ENCODE data around the gene FRMD5. TPM values are rescaled to one million over a fixed set of nuclear protein-coding genes. Genes with fewer than 3 reads are reported as not detected.
"Not testable (repeated sequence)": the region's sequence is repeated elsewhere in the genome, so short reads cannot be mapped to it uniquely, and the experiment has no call there.

Gene FRMD5
- total RNA-seq, 2 donors from 2014 or later = 3.6 to 7.0 TPM

GRCh38 chr15:43828061-43828657, 366.9 kb downstream of the FRMD5 start:
- H3K27ac ChIP-seq (ENCODE audit: low read depth, low read length) = no peak overlapping the region
- DNase-seq = no peak
- Mint-ChIP-seq H3K9me3 (peaks cover 4% of the 10 kb centered on the region), H3K4me1 (no peaks in the 10 kb centered on the region), H3K27me3 (ENCODE audit: insufficient read depth) (peaks cover 3% of the 10 kb centered on the region), H3K4me3 (peak overlapping the region; percentile 69), H3K27ac (no peak overlapping the region), H3K36me3 (ENCODE audit: low read depth) (peaks cover 14% of the 10 kb centered on the region)
- WGBS, 2 experiments (ENCODE audit: insufficient coverage in 1 of 2, insufficient read length in 1 of 2) = 90 to 95% methylated on average over 3 to 4 of the region's 6 CpGs
- H3K36me3 ChIP-seq (ENCODE audit: control insufficient read depth, insufficient read depth, low read length) = peaks cover 9% of the 10 kb centered on the region
- no peaks in the 10 kb centered on the region for H3K27me3 ChIP-seq (ENCODE audit: control insufficient read depth, insufficient read depth, low read length, poor library complexity, severe bottlenecking)
- H3K9me3 ChIP-seq (ENCODE audit: control insufficient read depth, low read length) = peaks cover 7% of the 10 kb centered on the region
- no peak overlapping the region for H3K9ac ChIP-seq (ENCODE audit: extremely low read depth, low read length, poor library complexity, severe bottlenecking)
- H3K4me3 ChIP-seq (ENCODE audit: low read length) = peak overlapping the region; percentile 73
- no peaks in the 10 kb centered on the region for H3K4me1 ChIP-seq (ENCODE audit: control insufficient read depth, insufficient read depth, low read length)
- TF ChIP-seq CTCF (conservative IDR thresholded peaks at IDR 0.05) = no peak

- Histone ChIP-seq H3K4me3 (ENCODE audit: low read length) (peak within 1 kb of the TSS; percentile 73), H3K9me3 (ENCODE audit: control insufficient read depth, low read length) (peaks cover 7% of the 10 kb centered on the region), H3K4me1 (ENCODE audit: control insufficient read depth, insufficient read depth, low read length) (no peaks in the 10 kb centered on the region), H3K27me3 (ENCODE audit: control insufficient read depth, insufficient read depth, low read length, poor library complexity, severe bottlenecking) (no peaks in the 10 kb centered on the region), H3K27ac (ENCODE audit: low read depth, low read length) (no peak within 1 kb of the TSS), H3K36me3 (ENCODE audit: control insufficient read depth, insufficient read depth, low read length) (peaks cover 12% of the 10 kb centered on the region), H3K9ac (ENCODE audit: extremely low read depth, low read length, poor library complexity, severe bottlenecking) (peak within 1 kb of the TSS; percentile 41)
- H3K9me3 Mint-ChIP-seq = peaks cover 4% of the 10 kb centered on the region
- 18 to 34% methylated on average over 22 to 48 of the region's 48 CpGs for WGBS, 2 experiments (ENCODE audit: insufficient coverage in 1 of 2, insufficient read length in 1 of 2)
- H3K27me3 Mint-ChIP-seq (ENCODE audit: insufficient read depth) = peaks cover 3% of the 10 kb centered on the region
- H3K27ac Mint-ChIP-seq = peak within 1 kb of the TSS; percentile 84
- H3K4me3 Mint-ChIP-seq = peak within 1 kb of the TSS; percentile 69
- H3K36me3 Mint-ChIP-seq (ENCODE audit: low read depth) = peaks cover 13% of the 10 kb centered on the region
- peak; percentile 93 for DNase-seq
- H3K4me1 Mint-ChIP-seq = no peaks in the 10 kb centered on the region
- TF ChIP-seq CTCF (conservative IDR thresholded peaks at IDR 0.05) = no peak
These were observed 368.3 kb downstream of the FRMD5 start, which contains the start of gene WDR76 for GRCh38 chr15:43826508-43827341. Gene WDR76 (plus strand): TSS chr15:43827002. CDS start chr15:43827033, 31 bp downstream.

GRCh38 chr15:43826029-43826507, 369.0 kb downstream of the FRMD5 start:
- Histone ChIP-seq H3K27ac (ENCODE audit: low read depth, low read length) (no peak overlapping the region), H3K4me1 (ENCODE audit: control insufficient read depth, insufficient read depth, low read length) (no peaks in the 10 kb centered on the region), H3K4me3 (ENCODE audit: low read length) (peak overlapping the region; percentile 73), H3K9me3 (ENCODE audit: control insufficient read depth, low read length) (peaks cover 7% of the 10 kb centered on the region), H3K27me3 (ENCODE audit: control insufficient read depth, insufficient read depth, low read length, poor library complexity, severe bottlenecking) (no peaks in the 10 kb centered on the region), H3K9ac (ENCODE audit: extremely low read depth, low read length, poor library complexity, severe bottlenecking) (no peak overlapping the region), H3K36me3 (ENCODE audit: control insufficient read depth, insufficient read depth, low read length) (peaks cover 12% of the 10 kb centered on the region)
- no peaks in the 10 kb centered on the region for H3K4me1 Mint-ChIP-seq
- H3K27me3 Mint-ChIP-seq (ENCODE audit: insufficient read depth) = peaks cover 3% of the 10 kb centered on the region
- no peak for TF ChIP-seq CTCF (conservative IDR thresholded peaks at IDR 0.05)
- WGBS, 2 experiments (ENCODE audit: insufficient coverage in 1 of 2, insufficient read length in 1 of 2) = 98 to 100% methylated on average over 5 to 11 of the region's 11 CpGs
- no peak overlapping the region for H3K27ac Mint-ChIP-seq
- peaks cover 4% of the 10 kb centered on the region for H3K9me3 Mint-ChIP-seq
- no peak for DNase-seq
- H3K36me3 Mint-ChIP-seq (ENCODE audit: low read depth) = peaks cover 17% of the 10 kb centered on the region
- peak overlapping the region; percentile 69 for H3K4me3 Mint-ChIP-seq

- H3K36me3 Mint-ChIP-seq (ENCODE audit: low read depth) = peaks cover 21% of the 10 kb centered on the region
- H3K27ac Mint-ChIP-seq; H3K9me3 Mint-ChIP-seq; H3K9ac ChIP-seq (ENCODE audit: extremely low read depth, low read length, poor library complexity, severe bottlenecking); DNase-seq; H3K27me3 Mint-ChIP-seq (ENCODE audit: insufficient read depth); H3K27me3 ChIP-seq (ENCODE audit: control insufficient read depth, insufficient read depth, low read length, poor library complexity, severe bottlenecking); H3K9me3 ChIP-seq (ENCODE audit: control insufficient read depth, low read length); H3K4me1 ChIP-seq (ENCODE audit: control insufficient read depth, insufficient read depth, low read length); H3K27ac ChIP-seq (ENCODE audit: low read depth, low read length); H3K4me3 Mint-ChIP-seq; H3K4me1 Mint-ChIP-seq; H3K4me3 ChIP-seq (ENCODE audit: low read length): not testable (repeated sequence)
- 79 to 93% methylated on average over 6 to 11 of the region's 11 CpGs for WGBS, 2 experiments (ENCODE audit: insufficient coverage in 1 of 2, insufficient read length in 1 of 2)
- H3K36me3 ChIP-seq (ENCODE audit: control insufficient read depth, insufficient read depth, low read length) = peaks cover 19% of the 10 kb centered on the region
These were observed 369.8 kb downstream of the FRMD5 start for GRCh38 chr15:43825305-43825704.

All from endodermal cell (in vitro differentiated cells).